ENCODE measurements around the gene BUB1. TPM values are rescaled to one million over a fixed set of nuclear protein-coding genes. Genes with fewer than 3 reads are reported as not detected.

BUB1 gene
- polyA plus RNA-seq, 2 of the 4 experiments (the other 2 are of a cell fraction) = 36.9 to 65.5 TPM

DNA sequence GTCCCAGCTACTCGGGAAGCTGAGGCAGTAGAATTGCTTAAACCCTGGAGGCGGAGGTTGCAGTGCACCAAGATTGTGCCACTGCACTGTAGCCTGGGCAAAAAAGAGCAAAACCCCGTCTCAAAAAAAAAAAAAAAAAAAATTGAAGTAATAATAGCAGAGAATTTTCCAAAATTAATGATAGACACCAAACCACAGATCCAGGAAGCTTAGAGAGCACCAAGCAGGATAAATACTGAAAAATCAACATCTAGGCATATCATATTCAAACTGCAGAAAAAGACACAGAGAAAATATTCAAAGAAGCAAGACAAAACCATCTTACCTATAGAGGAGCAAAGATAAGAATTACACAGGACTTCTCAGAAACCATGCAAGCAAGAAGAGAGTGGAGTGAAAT lies 33.5 kb downstream of the BUB1 start:
- ATAC-seq (no peak), DNase-seq (ENCODE audit: low read depth in 1 of 2, low spot score in 1 of 2) (no peak), FAIRE-seq (no peak)
- H3K9me3 ChIP-seq = no peaks in the 10 kb centered on the region
- H3K4me3 ChIP-seq = no peak overlapping the region
- WGBS (ENCODE audit: missing lambda C conversion rate) = 92% methylated on average over 3 of the region's 3 CpGs
- TF ChIP-seq ZSCAN20 (CRISPR knock-in tag; IDR thresholded peaks at IDR 0.05) (no peak), KDM1A (IDR thresholded peaks at IDR 0.05; ENCODE audit: low read depth) (no peak), BHLHE40 (IDR thresholded peaks at IDR 0.05; ENCODE audit: low read depth, low read length) (no peak), EHF (CRISPR knock-in tag; IDR thresholded peaks at IDR 0.05) (no peak), HOXB5 (CRISPR knock-in tag; IDR thresholded peaks at IDR 0.05) (no peak), HOXB13 (CRISPR knock-in tag; IDR thresholded peaks at IDR 0.05; ENCODE audit: low read depth) (no peak), JUN (IDR thresholded peaks at IDR 0.05) (no peak), CEBPB (IDR thresholded peaks at IDR 0.05) (no peak), HEYL (CRISPR knock-in tag; IDR thresholded peaks at IDR 0.05) (no peak), SREBF2 (IDR thresholded peaks at IDR 0.05) (no peak), MYC (IDR thresholded peaks at IDR 0.05; ENCODE audit: borderline replicate concordance, low read length) (no peak), MAZ (IDR thresholded peaks at IDR 0.05; ENCODE audit: borderline replicate concordance, low read depth, low read length) (no peak), EP300 (IDR thresholded peaks at IDR 0.05) (no peak), FOXS1 (CRISPR knock-in tag; IDR thresholded peaks at IDR 0.05) (no peak), NPAS2 (CRISPR knock-in tag; IDR thresholded peaks at IDR 0.05; ENCODE audit: borderline replicate concordance) (no peak)
- TF ChIP-seq, protein P1, sequence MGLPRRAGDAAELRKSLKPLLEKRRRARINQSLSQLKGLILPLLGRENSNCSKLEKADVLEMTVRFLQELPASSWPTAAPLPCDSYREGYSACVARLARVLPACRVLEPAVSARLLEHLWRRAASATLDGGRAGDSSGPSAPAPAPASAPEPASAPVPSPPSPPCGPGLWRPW (IDR thresholded peaks at IDR 0.05) = no peak
- no peaks in the 10 kb centered on the region for H3K4me1 ChIP-seq
- no peak overlapping the region for H3K27ac ChIP-seq
- POLR2A ChIA-PET = no interaction called here
- no peak overlapping the region for H3K4me2 ChIP-seq
- CTCF ChIA-PET = no interaction called here

DNA sequence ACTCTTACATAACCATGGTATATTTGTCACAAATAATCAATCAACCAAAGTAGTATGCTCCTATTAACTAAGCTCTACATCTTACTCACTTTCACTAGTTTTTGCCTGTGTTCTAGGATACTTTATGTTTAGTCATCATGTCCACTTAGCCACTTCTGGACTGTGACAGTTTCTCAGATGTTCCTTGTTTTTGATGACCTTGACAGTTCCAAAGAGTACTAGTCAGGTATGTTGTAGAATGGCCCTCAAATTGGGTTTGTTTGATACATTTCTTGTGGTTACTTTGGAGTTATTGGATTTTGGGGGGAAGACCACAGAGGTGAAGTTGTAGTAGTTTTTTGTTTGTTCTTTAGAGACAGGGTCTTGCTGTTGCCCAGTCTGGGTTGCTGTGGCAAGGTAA lies 35.5 kb downstream of the BUB1 start:
- FAIRE-seq = no peak
- DNase-seq (ENCODE audit: low read depth in 1 of 2, low spot score in 1 of 2) = no peak
- Histone ChIP-seq H3K4me2 (no peak overlapping the region), H3K9me3 (no peaks in the 10 kb centered on the region), H3K4me3 (no peak overlapping the region), H3K27ac (no peak overlapping the region), H3K4me1 (no peaks in the 10 kb centered on the region)
- ChIA-PET CTCF (no interaction called here), POLR2A (no interaction called here)
- no peak for TF ChIP-seq SMC3 (IDR thresholded peaks at IDR 0.05)
- peak; percentile 32 for TF ChIP-seq MAFK (IDR thresholded peaks at IDR 0.05; ENCODE audit: partially characterized antibody)
- ATAC-seq = no peak

DNA sequence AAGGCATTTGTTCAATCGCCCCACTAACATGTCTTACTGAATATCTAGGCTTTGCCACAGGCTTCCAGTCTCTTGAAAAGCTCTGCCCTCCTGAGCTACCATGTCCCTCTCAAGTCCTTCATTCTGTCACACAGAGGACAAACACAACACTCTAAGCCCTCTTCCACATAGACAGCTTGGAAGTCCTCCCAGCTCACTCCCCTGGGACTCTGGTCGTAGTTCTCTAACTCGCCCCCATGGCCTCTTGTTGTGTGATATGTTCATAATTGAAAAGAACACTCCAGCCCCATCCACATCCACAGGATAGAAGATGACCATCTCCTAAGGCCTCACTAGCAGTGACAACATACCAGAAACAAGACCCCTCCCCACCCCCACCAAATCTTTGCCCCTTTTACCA lies 37.9 kb downstream of the BUB1 start:
- ChIA-PET POLR2A (no interaction called here), CTCF (no interaction called here)
- no peak for DNase-seq (ENCODE audit: low read depth in 1 of 2, low spot score in 1 of 2)
- Histone ChIP-seq H3K4me2 (no peak overlapping the region), H3K4me1 (no peaks in the 10 kb centered on the region), H3K27ac (no peak overlapping the region), H3K9me3 (no peaks in the 10 kb centered on the region), H3K4me3 (no peak overlapping the region)
- TF ChIP-seq ZNF302 (CRISPR knock-in tag; IDR thresholded peaks at IDR 0.05) (no peak), CEBPB (IDR thresholded peaks at IDR 0.05) (no peak), SREBF2 (IDR thresholded peaks at IDR 0.05) (no peak), HOXB13 (CRISPR knock-in tag; IDR thresholded peaks at IDR 0.05; ENCODE audit: low read depth) (no peak), JUN (IDR thresholded peaks at IDR 0.05) (no peak), FOSL2 (IDR thresholded peaks at IDR 0.05) (no peak), FOSL2 (CRISPR knock-in tag; IDR thresholded peaks at IDR 0.05) (no peak), NR3C1 (IDR thresholded peaks at IDR 0.05) (no peak), EP300 (IDR thresholded peaks at IDR 0.05) (no peak), ZC3H11A (IDR thresholded peaks at IDR 0.05) (no peak), MAFK (IDR thresholded peaks at IDR 0.05; ENCODE audit: partially characterized antibody) (no peak)
- TF ChIP-seq, protein P2, sequence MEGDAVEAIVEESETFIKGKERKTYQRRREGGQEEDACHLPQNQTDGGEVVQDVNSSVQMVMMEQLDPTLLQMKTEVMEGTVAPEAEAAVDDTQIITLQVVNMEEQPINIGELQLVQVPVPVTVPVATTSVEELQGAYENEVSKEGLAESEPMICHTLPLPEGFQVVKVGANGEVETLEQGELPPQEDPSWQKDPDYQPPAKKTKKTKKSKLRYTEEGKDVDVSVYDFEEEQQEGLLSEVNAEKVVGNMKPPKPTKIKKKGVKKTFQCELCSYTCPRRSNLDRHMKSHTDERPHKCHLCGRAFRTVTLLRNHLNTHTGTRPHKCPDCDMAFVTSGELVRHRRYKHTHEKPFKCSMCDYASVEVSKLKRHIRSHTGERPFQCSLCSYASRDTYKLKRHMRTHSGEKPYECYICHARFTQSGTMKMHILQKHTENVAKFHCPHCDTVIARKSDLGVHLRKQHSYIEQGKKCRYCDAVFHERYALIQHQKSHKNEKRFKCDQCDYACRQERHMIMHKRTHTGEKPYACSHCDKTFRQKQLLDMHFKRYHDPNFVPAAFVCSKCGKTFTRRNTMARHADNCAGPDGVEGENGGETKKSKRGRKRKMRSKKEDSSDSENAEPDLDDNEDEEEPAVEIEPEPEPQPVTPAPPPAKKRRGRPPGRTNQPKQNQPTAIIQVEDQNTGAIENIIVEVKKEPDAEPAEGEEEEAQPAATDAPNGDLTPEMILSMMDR (IDR thresholded peaks at IDR 0.05) = no peak
- TF ChIP-seq, protein P3, sequence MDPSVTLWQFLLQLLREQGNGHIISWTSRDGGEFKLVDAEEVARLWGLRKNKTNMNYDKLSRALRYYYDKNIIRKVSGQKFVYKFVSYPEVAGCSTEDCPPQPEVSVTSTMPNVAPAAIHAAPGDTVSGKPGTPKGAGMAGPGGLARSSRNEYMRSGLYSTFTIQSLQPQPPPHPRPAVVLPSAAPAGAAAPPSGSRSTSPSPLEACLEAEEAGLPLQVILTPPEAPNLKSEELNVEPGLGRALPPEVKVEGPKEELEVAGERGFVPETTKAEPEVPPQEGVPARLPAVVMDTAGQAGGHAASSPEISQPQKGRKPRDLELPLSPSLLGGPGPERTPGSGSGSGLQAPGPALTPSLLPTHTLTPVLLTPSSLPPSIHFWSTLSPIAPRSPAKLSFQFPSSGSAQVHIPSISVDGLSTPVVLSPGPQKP (IDR thresholded peaks at IDR 0.05; ENCODE audit: low read depth, low read length) = no peak
- WGBS (ENCODE audit: missing lambda C conversion rate) = 97% methylated on average over 3 of the region's 3 CpGs
- ATAC-seq = no peak
- FAIRE-seq = no peak

All from A549 (cell line).